ENCODE measurements around the gene DACT3.

DACT3 gene

GRCh38 chr19:46611776-46612175 is 49.2 kb downstream of the DACT3 start:
- peak; percentile 3 for DNase-seq (ENCODE audit: low spot score)

DNA sequence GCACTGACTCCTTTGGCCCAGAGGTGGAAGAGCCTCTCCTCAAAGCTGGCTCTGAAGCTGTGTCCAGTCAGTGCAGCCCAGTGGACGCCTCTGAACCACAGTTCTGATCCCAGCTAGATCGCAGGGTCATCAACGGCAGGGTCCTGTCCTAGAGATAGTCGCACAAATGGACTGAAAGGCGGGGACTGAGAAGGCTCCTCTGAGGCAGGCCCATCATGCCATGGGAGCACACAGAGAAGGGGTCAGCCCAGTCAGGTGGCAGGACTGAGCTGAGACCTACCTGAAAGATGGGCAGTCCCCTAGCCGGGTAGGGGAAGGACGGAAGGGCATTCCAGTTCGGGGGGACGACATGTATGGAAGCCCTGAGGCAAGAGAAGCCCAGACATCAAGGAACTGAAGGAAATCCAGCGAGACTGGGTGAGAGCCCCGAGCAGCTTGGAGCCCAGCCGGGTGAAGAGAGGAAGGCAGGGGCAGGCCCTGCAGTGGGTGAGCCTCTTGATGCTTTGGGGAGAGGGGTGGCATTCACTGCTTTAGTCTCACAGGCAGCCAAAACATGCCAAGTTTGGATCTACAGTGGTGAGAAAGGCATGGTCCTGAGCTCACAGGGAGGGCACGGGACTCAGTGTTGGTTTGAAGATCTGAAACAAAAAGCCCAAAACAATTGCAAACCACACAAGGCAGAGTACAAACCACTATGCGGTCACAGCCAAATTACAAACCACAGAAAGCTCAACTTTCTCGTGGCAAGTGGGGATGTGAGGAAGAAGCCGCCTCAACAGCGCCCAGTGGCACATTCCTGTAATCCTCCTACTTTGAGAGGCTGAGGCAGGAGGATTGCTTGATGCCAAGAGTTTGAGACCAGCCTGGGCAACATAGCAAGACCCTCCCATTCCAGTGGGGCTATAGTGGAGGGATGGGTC is 49.9 kb downstream of the DACT3 start:
- DNase-seq (ENCODE audit: low spot score): peak; percentile 7

DNA sequence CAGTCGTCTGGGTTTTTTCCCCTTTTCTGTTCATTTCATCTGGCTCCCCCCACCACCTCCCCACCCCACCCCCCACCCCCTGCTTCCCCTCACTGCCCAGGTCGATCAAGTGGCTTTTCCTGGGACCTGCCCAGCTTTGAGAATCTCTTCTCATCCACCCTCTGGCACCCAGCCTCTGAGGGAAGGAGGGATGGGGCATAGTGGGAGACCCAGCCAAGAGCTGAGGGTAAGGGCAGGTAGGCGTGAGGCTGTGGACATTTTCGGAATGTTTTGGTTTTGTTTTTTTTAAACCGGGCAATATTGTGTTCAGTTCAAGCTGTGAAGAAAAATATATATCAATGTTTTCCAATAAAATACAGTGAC is 50.6 kb downstream of the DACT3 start:
- DNase-seq (ENCODE audit: low spot score): no peak

DNA sequence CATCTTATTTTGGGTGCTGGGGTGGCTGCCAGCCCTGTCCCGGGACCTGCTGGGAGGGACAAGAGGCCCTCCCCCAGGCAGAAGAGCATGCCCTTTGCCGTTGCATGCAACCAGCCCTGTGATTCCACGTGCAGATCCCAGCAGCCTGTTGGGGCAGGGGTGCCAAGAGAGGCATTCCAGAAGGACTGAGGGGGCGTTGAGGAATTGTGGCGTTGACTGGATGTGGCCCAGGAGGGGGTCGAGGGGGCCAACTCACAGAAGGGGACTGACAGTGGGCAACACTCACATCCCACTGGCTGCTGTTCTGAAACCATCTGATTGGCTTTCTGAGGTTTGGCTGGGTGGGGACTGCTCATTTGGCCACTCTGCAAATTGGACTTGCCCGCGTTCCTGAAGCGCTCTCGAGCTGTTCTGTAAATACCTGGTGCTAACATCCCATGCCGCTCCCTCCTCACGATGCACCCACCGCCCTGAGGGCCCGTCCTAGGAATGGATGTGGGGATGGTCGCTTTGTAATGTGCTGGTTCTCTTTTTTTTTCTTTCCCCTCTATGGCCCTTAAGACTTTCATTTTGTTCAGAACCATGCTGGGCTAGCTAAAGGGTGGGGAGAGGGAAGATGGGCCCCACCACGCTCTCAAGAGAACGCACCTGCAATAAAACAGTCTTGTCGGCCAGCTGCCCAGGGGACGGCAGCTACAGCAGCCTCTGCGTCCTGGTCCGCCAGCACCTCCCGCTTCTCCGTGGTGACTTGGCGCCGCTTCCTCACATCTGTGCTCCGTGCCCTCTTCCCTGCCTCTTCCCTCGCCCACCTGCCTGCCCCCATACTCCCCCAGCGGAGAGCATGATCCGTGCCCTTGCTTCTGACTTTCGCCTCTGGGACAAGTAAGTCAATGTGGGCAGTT is 51.2 kb downstream of the DACT3 start:
- peak; percentile 2 for DNase-seq (ENCODE audit: low spot score)

DNA sequence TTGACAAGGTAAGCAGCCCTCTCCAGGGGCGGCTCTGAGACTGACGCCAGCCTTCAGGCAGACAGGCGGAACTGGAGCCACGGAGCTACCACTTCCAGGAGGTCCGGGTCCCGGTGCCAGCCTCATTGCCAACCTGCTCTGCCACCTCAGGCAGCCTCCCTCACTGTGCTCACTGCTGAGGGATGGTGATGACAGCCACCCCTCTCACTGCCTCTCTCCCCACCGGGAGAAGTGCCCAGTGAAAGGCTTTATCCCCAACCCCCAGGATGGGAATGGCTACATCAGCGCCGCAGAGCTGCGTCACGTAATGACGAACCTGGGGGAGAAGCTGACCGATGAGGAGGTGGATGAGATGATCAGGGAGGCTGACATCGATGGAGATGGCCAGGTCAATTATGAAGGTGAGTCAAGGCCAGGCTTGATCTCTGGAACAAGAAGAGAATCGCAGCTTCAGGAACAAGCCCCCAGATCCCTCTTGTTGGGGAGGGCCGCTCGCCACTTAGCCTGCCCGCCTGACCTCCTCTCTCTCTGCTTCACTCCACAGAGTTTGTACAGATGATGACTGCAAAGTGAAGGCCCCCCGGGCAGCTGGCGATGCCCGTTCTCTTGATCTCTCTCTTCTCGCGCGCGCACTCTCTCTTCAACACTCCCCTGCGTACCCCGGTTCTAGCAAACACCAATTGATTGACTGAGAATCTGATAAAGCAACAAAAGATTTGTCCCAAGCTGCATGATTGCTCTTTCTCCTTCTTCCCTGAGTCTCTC is 52.2 kb downstream of the DACT3 start:
- DNase-seq (ENCODE audit: low spot score): no peak

- DNase-seq (ENCODE audit: low spot score): no peak
Observed at GRCh38 chr19:46608178-46608577, 52.8 kb downstream of the DACT3 start.

DNA sequence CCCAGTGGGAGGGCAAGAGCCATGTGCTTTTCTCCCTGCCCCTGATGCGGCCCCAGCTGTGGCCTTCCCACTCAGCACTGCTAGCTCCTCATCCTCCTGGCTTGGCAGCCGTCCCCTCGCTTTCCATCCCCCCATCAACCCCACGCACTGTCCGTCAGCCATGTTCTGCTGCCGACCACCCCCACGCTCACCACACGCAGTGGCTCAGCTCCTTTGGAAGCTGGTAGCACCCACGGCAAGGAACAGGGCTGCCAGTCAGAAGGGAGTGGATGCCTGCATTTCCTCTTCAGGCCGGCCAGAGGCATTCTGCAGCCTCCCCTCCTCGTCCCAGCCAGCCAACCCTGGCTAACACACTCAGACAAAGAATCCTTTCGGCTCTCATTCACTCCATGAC is 53.5 kb downstream of the DACT3 start:
- DNase-seq (ENCODE audit: low spot score): no peak

DNA sequence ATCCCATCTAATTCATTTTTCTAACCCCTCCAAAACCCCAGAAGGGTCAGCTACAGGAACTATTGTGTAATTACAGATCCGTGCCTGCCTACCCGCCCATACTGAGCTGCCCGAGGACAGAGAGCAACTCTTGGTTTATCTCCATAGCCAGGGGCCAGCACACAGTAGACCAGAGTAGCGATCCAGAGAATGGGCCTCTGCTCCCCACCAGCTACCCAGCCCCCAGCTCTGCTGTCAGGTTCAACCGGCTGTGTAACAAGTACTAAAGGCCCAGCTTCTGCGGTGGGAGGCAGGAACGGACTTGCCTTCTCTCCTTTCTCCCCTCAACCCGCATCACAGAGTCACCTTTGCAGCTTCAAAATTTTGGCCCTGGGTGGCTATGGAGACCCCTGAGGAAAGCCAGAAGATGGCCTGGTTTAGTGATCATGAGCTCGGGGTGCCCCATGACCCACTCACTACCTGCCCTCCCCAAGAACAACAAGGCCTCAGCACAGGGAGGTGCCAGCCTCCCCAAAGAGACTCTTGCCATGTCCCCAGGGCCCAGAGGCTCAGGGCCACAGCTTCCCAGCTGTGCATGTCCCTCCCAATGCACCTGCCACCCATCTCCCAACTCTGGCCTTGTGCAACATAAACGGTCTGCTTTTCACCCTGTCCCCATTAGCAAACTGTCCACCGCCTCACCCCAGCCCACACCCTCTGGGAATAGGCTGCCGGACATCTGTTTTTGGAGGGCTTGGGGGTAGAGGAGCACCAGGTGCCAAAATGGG is 54.1 kb downstream of the DACT3 start:
- no peak for DNase-seq (ENCODE audit: low spot score)

- no peak for DNase-seq (ENCODE audit: low spot score)
Observed at GRCh38 chr19:46606019-46606418, 55.0 kb downstream of the DACT3 start.

DNA sequence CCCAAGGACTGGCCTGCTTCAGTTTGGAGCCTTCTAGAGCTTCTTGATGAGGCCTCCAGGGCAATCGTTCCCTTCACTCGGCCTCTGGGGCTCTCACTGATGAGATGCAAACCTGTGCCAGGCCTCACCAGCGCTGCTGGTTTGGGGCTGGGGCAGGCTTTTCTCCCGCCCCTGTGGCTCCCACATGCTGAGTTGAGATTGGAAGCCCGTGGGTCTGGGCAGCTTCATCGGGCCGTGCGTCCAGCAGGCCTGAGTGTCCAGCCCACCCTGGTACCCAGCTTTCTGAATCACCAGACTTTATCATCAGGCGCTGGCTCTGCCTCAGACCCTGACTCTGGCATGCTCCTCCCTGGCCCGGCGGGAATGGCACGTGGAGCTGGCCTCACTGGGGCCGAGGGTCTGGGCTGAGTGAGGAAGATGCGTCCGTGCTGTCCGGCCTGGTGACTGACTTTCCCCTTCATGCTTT is 55.6 kb downstream of the DACT3 start:
- DNase-seq (ENCODE audit: low spot score): no peak

GRCh38 chr19:46604781-46605355 is 56.1 kb downstream of the DACT3 start:
- DNase-seq (ENCODE audit: low spot score): no peak

GRCh38 chr19:46603752-46604231 is 57.2 kb downstream of the DACT3 start:
- DNase-seq (ENCODE audit: low spot score): no peak

GRCh38 chr19:46603195-46603637 is 57.8 kb downstream of the DACT3 start:
- no peak for DNase-seq (ENCODE audit: low spot score)

- DNase-seq (ENCODE audit: low spot score): peak; percentile 15
Observed at GRCh38 chr19:46602392-46603194, 58.4 kb downstream of the DACT3 start.

- peak; percentile 40 for DNase-seq (ENCODE audit: low spot score)
Observed at GRCh38 chr19:46601318-46602224, 59.4 kb downstream of the DACT3 start, which contains the start of gene CALM3. TSS of gene CALM3 (plus strand) at chr19:46601330. CDS start at chr19:46601435, 105 bp downstream.

DNA sequence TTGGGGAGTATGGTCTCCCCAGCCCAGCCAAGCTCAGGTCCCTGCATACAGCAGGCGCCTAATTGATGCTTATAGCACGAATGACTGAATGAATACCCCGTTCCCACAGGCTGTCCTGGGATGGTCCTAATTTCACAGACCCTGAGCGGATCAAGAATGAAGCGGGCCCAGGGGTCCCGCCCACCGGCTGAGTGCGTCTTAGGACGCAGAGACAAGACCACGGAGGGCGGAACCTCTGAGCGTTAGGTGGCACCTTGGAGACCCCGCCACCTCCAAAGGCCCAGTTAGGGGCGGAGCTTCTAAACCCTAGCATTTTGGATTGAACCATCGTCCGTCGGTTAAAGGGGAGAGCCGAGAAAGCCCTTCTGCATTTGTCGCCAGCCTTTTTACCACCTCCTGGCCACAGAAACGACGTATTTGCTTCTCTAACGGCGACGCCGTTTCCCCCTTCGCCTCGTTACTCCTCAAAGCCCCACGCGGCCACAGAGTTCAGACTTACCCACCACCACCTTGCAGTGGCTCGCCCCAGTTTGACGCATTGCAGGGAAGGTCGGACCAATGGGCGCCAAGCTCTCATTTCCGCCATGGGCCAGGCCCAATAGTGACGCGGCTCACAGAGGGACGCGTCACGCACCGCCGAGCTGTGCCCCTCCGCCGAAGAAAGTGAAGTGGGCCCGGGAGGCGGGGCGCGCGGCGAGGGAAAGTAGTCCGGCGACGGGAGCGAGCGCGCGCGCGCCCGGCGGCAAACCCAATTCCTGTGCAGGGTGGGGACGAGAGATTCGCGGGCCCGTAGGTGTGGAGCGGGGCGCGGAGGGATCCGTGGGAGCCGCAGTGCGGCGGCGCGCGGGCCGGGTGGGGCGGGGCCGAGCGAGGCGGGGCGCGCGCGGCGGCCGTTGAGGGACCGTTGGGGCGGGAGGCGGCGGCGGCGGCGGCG is 60.3 kb downstream of the DACT3 start:
- DNase-seq (ENCODE audit: low spot score): peak; percentile 96

GRCh38 chr19:46599716-46600373 is 61.1 kb downstream of the DACT3 start:
- DNase-seq (ENCODE audit: low spot score): no peak
